GM19193 (cell line): ENCODE measurements around the gene ZNF775.

Experiments used
- POLR2A ChIP-seq: IDR thresholded peaks from 4 replicates; pipeline ENCODE4 v1.6.1; 2011; ENCODE audit not compliant: insufficient read depth, insufficient read length; ENCODE audit errors: extremely low read depth

The ZNF775 gene

GRCh38 chr7:150379441-150380379, 580 bp downstream of the ZNF775 start:
- TF ChIP-seq POLR2A, result peak; percentile 61

GRCh38 chr7:150380463-150380862, 1.3 kb downstream of the ZNF775 start:
- peak; percentile 45 for TF ChIP-seq POLR2A

GRCh38 chr7:150381096-150381495, 2.0 kb downstream of the ZNF775 start:
- no peak for TF ChIP-seq POLR2A

GRCh38 chr7:150381785-150382122, 2.6 kb downstream of the ZNF775 start:
- TF ChIP-seq POLR2A, result no peak

- TF ChIP-seq POLR2A, result no peak
These were observed 3.2 kb downstream of the ZNF775 start for GRCh38 chr7:150382123-150382843.

GRCh38 chr7:150382844-150383225, 3.7 kb downstream of the ZNF775 start:
- peak; percentile 28 for TF ChIP-seq POLR2A

- TF ChIP-seq POLR2A, result no peak
These were observed 4.7 kb downstream of the ZNF775 start for GRCh38 chr7:150383710-150384397.

- no peak for TF ChIP-seq POLR2A
These were observed 5.5 kb downstream of the ZNF775 start for GRCh38 chr7:150384406-150385301.

- no peak for TF ChIP-seq POLR2A
These were observed 6.2 kb downstream of the ZNF775 start for GRCh38 chr7:150385302-150385723.

- TF ChIP-seq POLR2A, result no peak
These were observed 9.2 kb downstream of the ZNF775 start for GRCh38 chr7:150388306-150388705.

- no peak for TF ChIP-seq POLR2A
These were observed 9.8 kb downstream of the ZNF775 start for GRCh38 chr7:150388709-150389531.

- no peak for TF ChIP-seq POLR2A
These were observed 10.3 kb downstream of the ZNF775 start for GRCh38 chr7:150389532-150389816.

GRCh38 chr7:150390205-150390604, 11.1 kb downstream of the ZNF775 start:
- no peak for TF ChIP-seq POLR2A

- no peak for TF ChIP-seq POLR2A
These were observed 14.2 kb downstream of the ZNF775 start for GRCh38 chr7:150393325-150393724.

GRCh38 chr7:150396426-150396825, 17.3 kb downstream of the ZNF775 start:
- no peak for TF ChIP-seq POLR2A

- TF ChIP-seq POLR2A, result no peak
These were observed 17.7 kb downstream of the ZNF775 start for GRCh38 chr7:150396851-150397260.
